Gastrocnemius medialis (tissue), 4 donors: ENCODE data around the gene G3BP1.

Experiments used
- CTCF ChIP-seq, 5 experiments: fragments of 450-650 bp in 3 of 5; fragments of 200-600 bp in 2 of 5; sonication (generic) in 2 of 5; IDR thresholded peaks in 4 of 5; conservative IDR thresholded peaks in 1 of 5; 1 replicate in 4 of 5; 2 replicates in 1 of 5; pipeline ENCODE4 v1.5.1; 2016 to 2019; ENCODE audit warnings: antibody characterized with exemption in 5 of 5, mild to moderate bottlenecking in 3 of 5, moderate library complexity in 3 of 5
- POLR2A ChIP-seq, 2 donors: fragments of 450-650 bp; IDR thresholded peaks; one replicate each; pipeline ENCODE4 v1.6.1; 2017; ENCODE audit warnings: antibody characterized with exemption in 2 of 2, mild to moderate bottlenecking in 2 of 2, moderate library complexity in 2 of 2

- TF ChIP-seq CTCF (IDR thresholded peaks at IDR 0.05 in 4 of 5, conservative IDR thresholded peaks at IDR 0.05 in 1 of 5) (no peak), POLR2A (IDR thresholded peaks at IDR 0.05) (no peak)
Observed at GRCh38 chr5:151793358-151793757, 21.6 kb downstream of the G3BP1 start.
